Measurements from ENCODE around the gene OR7C1.

Gene OR7C1

DNA sequence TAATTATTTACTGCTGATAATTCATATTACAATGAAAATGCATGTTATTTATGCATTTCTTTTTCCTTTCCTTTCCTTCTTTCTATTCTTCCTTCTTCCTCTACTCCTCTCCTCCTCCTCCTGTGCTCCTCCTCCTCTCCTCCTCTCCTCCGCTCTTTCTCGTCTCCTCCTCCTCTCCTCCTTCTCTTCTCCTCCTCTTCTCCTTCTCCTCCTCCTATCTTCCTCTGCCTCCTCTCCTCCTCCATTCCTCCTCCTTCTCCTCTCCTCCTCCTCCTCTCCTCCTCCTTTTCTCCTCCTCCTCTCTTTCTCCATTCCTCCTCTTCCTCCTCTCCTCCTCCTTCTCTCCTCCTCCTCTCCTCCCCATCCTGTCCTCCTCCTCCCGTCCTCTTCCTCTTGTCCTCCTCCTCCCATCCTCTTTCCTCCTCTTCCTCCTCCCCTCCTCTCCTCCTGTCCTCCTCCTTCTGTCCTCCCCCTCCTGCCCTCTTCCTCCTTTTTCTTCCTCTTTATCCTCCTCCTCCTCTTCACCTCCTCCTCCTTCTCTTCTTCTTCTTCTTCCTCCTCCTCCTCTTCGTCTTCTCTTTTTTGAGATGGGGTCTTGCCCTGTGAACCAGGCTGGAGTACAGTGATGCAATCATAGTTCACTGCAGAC, 71.4 kb downstream of the OR7C1 start:
- Histone ChIP-seq H2AK5ac (ENCODE audit: low read depth, low read length) (no peak overlapping the region), H3K4me3 (ENCODE audit: low read length in 2 of 2) (no peak overlapping the region), H3K4me2 (ENCODE audit: insufficient read depth, low read length, poor library complexity, severe bottlenecking) (no peak overlapping the region), H2BK12ac (ENCODE audit: low read length) (no peak overlapping the region), H2AFZ (ENCODE audit: low read length) (no peak overlapping the region), H2BK15ac (ENCODE audit: low read length) (no peak overlapping the region), H3K27me3 (ENCODE audit: control insufficient read depth in 3 of 3, insufficient read depth in 3 of 3, low read depth in 1 of 3, low read length in 3 of 3) (no peaks in the 10 kb centered on the region), H3K23ac (ENCODE audit: low read depth, low read length, poor library complexity) (no peak overlapping the region), H3K79me1 (ENCODE audit: low read depth, low read length) (no peaks in the 10 kb centered on the region), H3K9me3 (replicated peaks in 1 of 2; ENCODE audit: control insufficient read depth in 2 of 2, insufficient read depth in 1 of 2, low read depth in 1 of 2, low read length in 2 of 2) (peaks cover 0 to 2% of the 10 kb centered on the region in 2 donors), H3K36me3 (replicated peaks in 1 of 2; ENCODE audit: control insufficient read depth in 2 of 2, insufficient read depth in 2 of 2, low read length in 2 of 2) (peaks cover 0 to 3% of the 10 kb centered on the region in 2 donors), H3K14ac (ENCODE audit: low read length) (no peak overlapping the region), H4K8ac (ENCODE audit: low read depth, low read length) (no peak overlapping the region), H3K4me1 (ENCODE audit: control insufficient read depth in 2 of 2, insufficient read depth in 1 of 2, low read depth in 1 of 2, low read length in 2 of 2) (no peaks in the 10 kb centered on the region), H2BK120ac (ENCODE audit: low read depth, low read length) (no peak overlapping the region), H2BK5ac (ENCODE audit: low read length) (no peak overlapping the region), H3K4ac (ENCODE audit: low read length) (no peak overlapping the region), H4K91ac (ENCODE audit: low read depth, low read length, poor library complexity) (no peak overlapping the region), H3K18ac (ENCODE audit: low read length) (no peak overlapping the region), H3K27ac (replicated peaks; ENCODE audit: low read length) (no peak overlapping the region), H3K9ac (ENCODE audit: low read depth, low read length, poor library complexity) (no peak overlapping the region)
- DNase-seq (ENCODE audit: low spot score) = no peak
- 100% methylated on average over 1 of the region's 4 CpGs; no CpG with 5 or more reads in 1 of the 2 donors for WGBS, 2 donors (ENCODE audit: extremely low coverage in 2 of 2, insufficient read length in 2 of 2, insufficient replicate concordance in 1 of 2)

DNA sequence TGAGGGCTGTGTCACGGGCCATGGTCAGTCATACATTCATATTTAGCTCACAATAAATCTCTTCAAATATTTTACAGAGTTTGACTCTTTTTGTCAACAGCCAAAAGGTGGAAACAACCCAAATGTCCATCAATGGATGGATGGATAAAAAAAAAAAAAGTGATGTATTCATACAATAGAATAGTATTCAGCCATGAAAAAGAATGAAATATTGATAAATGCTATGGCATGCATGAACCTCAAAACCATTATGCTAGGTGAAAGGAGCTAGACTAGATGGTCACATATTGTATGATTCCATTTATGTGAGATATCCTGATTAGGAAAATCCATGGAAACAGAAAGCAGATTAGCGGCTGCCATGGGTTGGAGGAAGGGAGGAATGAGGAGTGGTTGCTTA, 72.9 kb downstream of the OR7C1 start:
- H3K23ac ChIP-seq (ENCODE audit: low read depth, low read length, poor library complexity) = no peak overlapping the region
- H3K9me3 ChIP-seq (replicated peaks in 1 of 2; ENCODE audit: control insufficient read depth in 2 of 2, insufficient read depth in 1 of 2, low read depth in 1 of 2, low read length in 2 of 2) = no peaks in the 10 kb centered on the region
- H3K4me3 ChIP-seq (ENCODE audit: low read length in 2 of 2) = no peak overlapping the region
- H2AK5ac ChIP-seq (ENCODE audit: low read depth, low read length) = no peak overlapping the region
- WGBS, 2 donors (ENCODE audit: extremely low coverage in 2 of 2, insufficient read length in 2 of 2, insufficient replicate concordance in 1 of 2) = no CpG with 5 or more reads among the region's 2 CpGs
- no peak overlapping the region for H2BK15ac ChIP-seq (ENCODE audit: low read length)
- H3K79me1 ChIP-seq (ENCODE audit: low read depth, low read length) = no peaks in the 10 kb centered on the region
- no peak overlapping the region for H2BK12ac ChIP-seq (ENCODE audit: low read length)
- H2BK5ac ChIP-seq (ENCODE audit: low read length) = no peak overlapping the region
- H3K36me3 ChIP-seq (replicated peaks in 1 of 2; ENCODE audit: control insufficient read depth in 2 of 2, insufficient read depth in 2 of 2, low read length in 2 of 2) = no peaks in the 10 kb centered on the region
- H3K4ac ChIP-seq (ENCODE audit: low read length) = no peak overlapping the region
- H3K27me3 ChIP-seq (ENCODE audit: control insufficient read depth in 3 of 3, insufficient read depth in 3 of 3, low read depth in 1 of 3, low read length in 3 of 3) = peaks cover 0 to 2% (median 0%) of the 10 kb centered on the region in 3 experiments
- H3K4me2 ChIP-seq (ENCODE audit: insufficient read depth, low read length, poor library complexity, severe bottlenecking) = no peak overlapping the region
- H2BK120ac ChIP-seq (ENCODE audit: low read depth, low read length) = no peak overlapping the region
- no peak overlapping the region for H4K91ac ChIP-seq (ENCODE audit: low read depth, low read length, poor library complexity)
- H3K4me1 ChIP-seq (ENCODE audit: control insufficient read depth in 2 of 2, insufficient read depth in 1 of 2, low read depth in 1 of 2, low read length in 2 of 2) = no peaks in the 10 kb centered on the region
- no peak overlapping the region for H2AFZ ChIP-seq (ENCODE audit: low read length)
- H3K9ac ChIP-seq (ENCODE audit: low read depth, low read length, poor library complexity) = no peak overlapping the region
- no peak for DNase-seq (ENCODE audit: low spot score)
- H4K8ac ChIP-seq (ENCODE audit: low read depth, low read length) = no peak overlapping the region
- no peak overlapping the region for H3K14ac ChIP-seq (ENCODE audit: low read length)
- H3K27ac ChIP-seq (replicated peaks; ENCODE audit: low read length) = no peak overlapping the region
- no peak overlapping the region for H3K18ac ChIP-seq (ENCODE audit: low read length)

DNA sequence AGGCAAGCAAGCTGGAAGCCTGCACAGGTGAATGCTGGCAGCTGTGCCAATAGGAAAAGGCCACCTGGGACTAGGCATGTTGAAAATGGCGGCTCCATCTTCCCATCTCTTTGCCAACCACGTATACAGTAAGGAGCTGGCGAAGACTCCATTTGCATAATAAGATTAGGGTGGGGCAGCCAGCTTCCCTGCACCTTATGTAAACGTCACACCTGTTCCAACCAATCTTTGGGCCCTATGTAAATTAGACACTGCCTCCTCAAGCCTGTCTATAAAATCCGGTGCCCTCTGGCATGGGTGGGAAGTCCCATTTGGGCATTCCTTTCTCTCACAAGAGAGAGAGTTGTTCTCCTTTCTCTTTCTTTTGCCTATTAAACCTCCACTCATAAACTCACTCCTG, 73.4 kb downstream of the OR7C1 start:
- WGBS, 2 donors (ENCODE audit: extremely low coverage in 2 of 2, insufficient read length in 2 of 2, insufficient replicate concordance in 1 of 2) = no CpG with 5 or more reads among the region's 5 CpGs
- Histone ChIP-seq H4K91ac (ENCODE audit: low read depth, low read length, poor library complexity) (no peak overlapping the region), H3K9me3 (replicated peaks in 1 of 2; ENCODE audit: control insufficient read depth in 2 of 2, insufficient read depth in 1 of 2, low read depth in 1 of 2, low read length in 2 of 2) (no peaks in the 10 kb centered on the region), H3K4me2 (ENCODE audit: insufficient read depth, low read length, poor library complexity, severe bottlenecking) (no peak overlapping the region), H3K36me3 (replicated peaks in 1 of 2; ENCODE audit: control insufficient read depth in 2 of 2, insufficient read depth in 2 of 2, low read length in 2 of 2) (no peaks in the 10 kb centered on the region), H3K27ac (replicated peaks; ENCODE audit: low read length) (no peak overlapping the region), H3K18ac (ENCODE audit: low read length) (no peak overlapping the region), H3K4ac (ENCODE audit: low read length) (no peak overlapping the region), H3K4me1 (ENCODE audit: control insufficient read depth in 2 of 2, insufficient read depth in 1 of 2, low read depth in 1 of 2, low read length in 2 of 2) (no peaks in the 10 kb centered on the region), H3K23ac (ENCODE audit: low read depth, low read length, poor library complexity) (no peak overlapping the region), H2AK5ac (ENCODE audit: low read depth, low read length) (no peak overlapping the region), H4K8ac (ENCODE audit: low read depth, low read length) (no peak overlapping the region), H2BK120ac (ENCODE audit: low read depth, low read length) (no peak overlapping the region), H2BK15ac (ENCODE audit: low read length) (no peak overlapping the region), H3K4me3 (ENCODE audit: low read length in 2 of 2) (no peak overlapping the region), H3K9ac (ENCODE audit: low read depth, low read length, poor library complexity) (no peak overlapping the region), H2BK5ac (ENCODE audit: low read length) (no peak overlapping the region), H3K14ac (ENCODE audit: low read length) (no peak overlapping the region), H3K27me3 (ENCODE audit: control insufficient read depth in 3 of 3, insufficient read depth in 3 of 3, low read depth in 1 of 3, low read length in 3 of 3) (peaks cover 0 to 2% (median 0%) of the 10 kb centered on the region in 3 experiments), H2BK12ac (ENCODE audit: low read length) (no peak overlapping the region), H3K79me1 (ENCODE audit: low read depth, low read length) (no peaks in the 10 kb centered on the region), H2AFZ (ENCODE audit: low read length) (no peak overlapping the region)
- DNase-seq (ENCODE audit: low spot score) = no peak

DNA sequence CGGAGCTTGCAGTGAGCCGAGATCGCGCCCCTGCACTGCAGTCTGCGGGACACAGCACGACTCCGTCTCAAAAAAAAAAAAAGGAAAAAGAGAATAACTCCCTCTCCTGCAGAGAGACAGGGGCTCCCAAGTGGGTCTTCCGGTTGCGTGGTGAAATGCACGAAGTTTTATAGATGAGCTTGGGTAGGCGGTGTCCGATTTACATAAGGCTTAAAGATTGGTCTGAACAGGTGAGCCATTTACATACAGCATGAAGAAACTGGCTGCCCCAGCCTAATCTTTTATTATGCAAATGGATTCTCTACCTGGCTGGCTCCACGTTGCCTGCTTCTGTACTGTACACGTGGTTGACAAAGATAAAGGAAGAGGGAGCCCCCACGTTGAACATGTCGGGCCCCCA, 76.2 kb downstream of the OR7C1 start:
- H2BK5ac ChIP-seq (ENCODE audit: low read length) = no peak overlapping the region
- H3K9me3 ChIP-seq (replicated peaks in 1 of 2; ENCODE audit: control insufficient read depth in 2 of 2, insufficient read depth in 1 of 2, low read depth in 1 of 2, low read length in 2 of 2) = no peaks in the 10 kb centered on the region
- no peak overlapping the region for H2AFZ ChIP-seq (ENCODE audit: low read length)
- no peaks in the 10 kb centered on the region for H3K79me1 ChIP-seq (ENCODE audit: low read depth, low read length)
- H2AK5ac ChIP-seq (ENCODE audit: low read depth, low read length) = no peak overlapping the region
- H3K27me3 ChIP-seq (ENCODE audit: control insufficient read depth in 3 of 3, insufficient read depth in 3 of 3, low read depth in 1 of 3, low read length in 3 of 3) = peaks cover 0 to 2% (median 0%) of the 10 kb centered on the region in 3 experiments
- H3K4me2 ChIP-seq (ENCODE audit: insufficient read depth, low read length, poor library complexity, severe bottlenecking) = peak overlapping the region; percentile 34
- no peak overlapping the region for H4K8ac ChIP-seq (ENCODE audit: low read depth, low read length)
- no peak overlapping the region for H2BK12ac ChIP-seq (ENCODE audit: low read length)
- H3K27ac ChIP-seq (replicated peaks; ENCODE audit: low read length) = no peak overlapping the region
- no peak overlapping the region for H3K14ac ChIP-seq (ENCODE audit: low read length)
- H3K9ac ChIP-seq (ENCODE audit: low read depth, low read length, poor library complexity) = no peak overlapping the region
- no peak overlapping the region for H2BK15ac ChIP-seq (ENCODE audit: low read length)
- H3K4ac ChIP-seq (ENCODE audit: low read length) = no peak overlapping the region
- no peaks in the 10 kb centered on the region for H3K4me1 ChIP-seq (ENCODE audit: control insufficient read depth in 2 of 2, insufficient read depth in 1 of 2, low read depth in 1 of 2, low read length in 2 of 2)
- WGBS, 2 donors (ENCODE audit: extremely low coverage in 2 of 2, insufficient read length in 2 of 2, insufficient replicate concordance in 1 of 2) = no CpG with 5 or more reads among the region's 16 CpGs
- H3K23ac ChIP-seq (ENCODE audit: low read depth, low read length, poor library complexity) = no peak overlapping the region
- H4K91ac ChIP-seq (ENCODE audit: low read depth, low read length, poor library complexity) = no peak overlapping the region
- no peak overlapping the region for H3K18ac ChIP-seq (ENCODE audit: low read length)
- DNase-seq (ENCODE audit: low spot score) = no peak
- no peak overlapping the region for H3K4me3 ChIP-seq (ENCODE audit: low read length in 2 of 2)
- no peaks in the 10 kb centered on the region for H3K36me3 ChIP-seq (replicated peaks in 1 of 2; ENCODE audit: control insufficient read depth in 2 of 2, insufficient read depth in 2 of 2, low read length in 2 of 2)
- H2BK120ac ChIP-seq (ENCODE audit: low read depth, low read length) = no peak overlapping the region
